Kidney glomerular epithelial cell (primary cell): ENCODE measurements around the gene LEFTY2.
A peak's percentile ranks its signal among the peaks of the same experiment; 100 is the strongest.
"Not testable (repeated sequence)": the region's sequence is repeated elsewhere in the genome, so short reads cannot be mapped to it uniquely, and the experiment has no call there.

Experiments
- DNase-seq: peaks from one replicate; lab custom pipeline; 2025; lab: John Stamatoyannopoulos, UW

Gene LEFTY2

GRCh38 chr1:225929462-225929861, 11.6 kb downstream of the LEFTY2 start:
- not testable (repeated sequence) for DNase-seq

DNA sequence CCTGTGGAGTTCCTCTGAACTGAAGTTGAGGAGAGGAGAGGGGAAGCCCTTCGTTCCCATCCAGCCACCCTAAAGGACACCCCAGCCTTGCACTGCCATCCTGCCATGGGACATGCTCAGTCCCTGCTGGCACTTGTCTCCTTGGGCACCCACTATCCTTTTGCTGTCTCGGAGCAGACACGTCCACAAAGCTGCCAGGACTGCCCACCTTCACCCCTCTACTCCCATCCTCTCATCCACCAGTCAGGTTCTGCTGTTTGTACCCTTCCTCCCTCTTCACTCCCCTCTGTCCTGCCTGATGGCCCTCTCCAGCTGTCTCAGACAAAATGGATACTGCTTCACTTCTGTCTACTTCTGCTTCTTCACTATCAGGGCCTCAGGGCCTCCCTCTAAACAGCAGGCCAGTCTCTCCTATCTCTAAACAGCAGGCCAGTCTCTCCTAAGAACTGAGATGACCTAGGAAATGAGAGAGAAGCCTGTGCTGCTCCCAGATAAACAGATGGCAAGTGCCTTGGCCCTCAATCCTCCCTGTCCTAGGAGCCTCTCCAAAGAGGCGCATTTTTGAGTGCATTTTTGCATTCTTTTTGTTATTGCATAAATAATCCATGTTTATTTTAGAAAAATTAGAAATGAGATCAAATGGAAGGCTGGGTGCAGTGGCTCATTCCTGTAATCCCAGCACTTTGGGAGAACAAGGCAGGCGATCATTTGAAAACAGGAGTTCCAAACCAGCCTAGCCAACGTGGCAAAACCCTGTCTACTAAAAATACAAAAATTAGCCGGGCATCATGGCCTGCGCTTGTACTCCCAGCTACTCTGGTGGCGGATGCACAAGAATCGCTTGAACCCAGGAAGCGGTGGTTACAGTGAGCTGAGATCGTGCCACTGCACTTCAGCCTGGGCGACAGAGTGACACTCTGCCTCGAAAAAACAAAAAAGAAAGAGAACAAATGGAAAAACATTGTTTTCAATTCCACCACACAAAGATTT, 12.5 kb downstream of the LEFTY2 start:
- DNase-seq = no peak

DNA sequence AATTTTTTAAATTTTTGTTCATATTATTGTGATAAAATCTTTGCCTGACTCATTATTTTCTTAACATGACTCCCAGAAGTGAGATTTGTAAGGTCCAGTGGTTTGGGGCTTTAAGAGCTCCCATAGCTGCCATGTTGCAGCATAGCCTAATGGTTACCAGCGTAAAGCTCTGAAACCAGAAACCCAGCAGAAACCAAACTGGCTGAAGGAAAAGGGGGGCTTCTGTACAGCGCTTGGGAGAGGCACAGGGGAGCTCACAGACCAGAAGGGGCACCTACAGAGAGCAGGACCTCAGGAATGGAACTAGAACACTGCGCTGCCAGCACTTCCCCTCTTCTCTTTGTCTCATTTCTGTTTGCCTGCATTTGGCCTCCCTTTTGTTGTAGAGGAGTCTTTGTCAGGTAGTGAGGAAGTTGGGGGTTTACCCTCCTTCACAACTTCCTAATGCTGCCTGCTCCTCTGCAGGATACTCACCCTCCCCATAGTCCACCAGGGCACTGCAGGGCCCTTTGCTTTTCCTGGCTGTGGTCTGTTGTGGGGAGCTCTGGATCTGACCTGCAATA, 14.4 kb downstream of the LEFTY2 start:
- DNase-seq = no peak

- DNase-seq = peak; percentile 85
Observed at GRCh38 chr1:225923692-225924555, 17.1 kb downstream of the LEFTY2 start, which contains the start of gene PYCR2. TSS of gene PYCR2 (minus strand) at chr1:225924250. CDS start at chr1:225924110, 140 bp downstream.

GRCh38 chr1:225923381-225923691, 17.7 kb downstream of the LEFTY2 start:
- DNase-seq = no peak

DNA sequence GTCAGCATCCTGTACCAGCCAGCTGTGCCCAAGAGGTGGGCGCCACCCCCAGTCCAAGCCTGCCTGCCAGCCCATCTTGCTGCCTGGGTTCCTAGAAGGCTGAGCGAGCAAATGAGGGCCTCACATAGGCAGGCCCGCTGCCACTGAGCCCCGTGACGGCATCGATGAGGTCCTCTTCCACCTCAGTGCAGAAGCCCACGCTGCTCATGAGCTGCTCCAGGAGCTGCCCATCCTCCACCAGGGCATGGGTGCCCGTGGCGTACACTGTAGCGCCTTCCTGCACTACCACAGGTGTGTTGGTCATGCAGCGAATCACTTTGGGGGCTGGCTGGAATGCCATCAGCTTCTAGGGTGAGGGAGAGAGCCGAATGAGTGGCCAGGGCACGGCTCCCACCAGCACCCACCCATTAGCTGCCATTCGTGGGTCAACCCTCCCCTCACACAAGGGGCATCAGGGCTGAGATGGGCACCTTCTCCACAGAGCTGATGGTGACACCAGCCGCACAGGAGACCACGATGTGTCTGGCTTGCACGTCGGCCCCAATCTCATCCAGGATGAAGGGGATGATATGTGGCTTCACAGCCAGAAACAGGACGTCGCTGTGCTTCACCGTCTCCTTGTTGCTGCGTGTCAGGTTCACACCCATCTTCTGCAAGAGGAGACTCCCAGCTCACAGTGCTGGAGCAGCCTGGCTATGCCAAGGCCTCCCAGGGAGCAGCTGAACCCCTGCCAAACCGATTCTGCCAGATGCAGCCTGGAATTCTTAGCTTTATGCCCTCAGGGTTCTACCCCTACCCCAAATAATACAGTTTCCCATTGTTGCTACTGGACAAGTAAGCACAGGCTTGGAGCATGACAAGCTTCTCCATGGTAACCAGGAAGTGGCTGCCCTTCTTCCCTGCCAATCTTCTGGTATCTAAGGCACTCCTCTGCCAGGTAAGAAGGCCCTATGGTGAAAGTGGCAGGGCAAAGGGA, 19.0 kb downstream of the LEFTY2 start:
- DNase-seq = no peak

DNA sequence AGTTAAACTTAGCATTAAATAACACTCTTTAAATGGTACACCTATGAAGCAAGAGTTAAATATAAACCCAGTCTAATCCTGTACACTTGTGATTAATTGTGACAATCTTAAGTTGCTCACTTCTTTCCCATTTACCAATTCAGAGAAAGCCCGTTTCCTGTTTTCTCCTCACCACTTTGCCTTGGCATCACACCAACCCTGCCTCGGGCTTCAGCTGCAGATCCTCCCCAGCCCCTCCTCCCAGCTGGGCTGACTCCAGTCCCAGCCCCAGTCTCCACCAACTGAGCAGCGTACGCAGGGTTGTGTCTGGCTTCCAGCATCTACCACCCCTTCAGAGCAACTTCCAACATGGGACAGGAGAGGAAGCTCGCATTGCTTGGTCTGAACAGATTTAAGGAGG, 21.1 kb downstream of the LEFTY2 start:
- peak; percentile 4 for DNase-seq

DNA sequence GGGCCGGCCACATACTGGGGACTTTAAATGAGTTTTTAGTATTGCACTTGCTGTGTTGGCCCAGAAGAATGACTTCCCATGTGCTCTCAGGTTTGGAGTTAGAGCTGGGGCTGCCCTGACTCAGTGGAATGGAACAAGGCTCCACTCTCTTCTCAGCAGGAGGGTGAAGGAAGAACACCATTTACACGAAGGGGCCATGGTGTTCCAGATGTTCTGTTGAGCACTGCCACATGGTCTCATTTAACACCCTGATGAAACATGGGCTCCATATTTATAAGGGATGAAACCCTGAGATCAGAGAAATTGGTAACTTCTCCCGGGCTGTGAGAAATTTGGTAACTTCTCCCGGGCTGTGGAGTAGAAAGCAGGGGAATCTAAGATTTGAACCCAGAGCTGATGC, 22.7 kb downstream of the LEFTY2 start:
- no peak for DNase-seq

DNA sequence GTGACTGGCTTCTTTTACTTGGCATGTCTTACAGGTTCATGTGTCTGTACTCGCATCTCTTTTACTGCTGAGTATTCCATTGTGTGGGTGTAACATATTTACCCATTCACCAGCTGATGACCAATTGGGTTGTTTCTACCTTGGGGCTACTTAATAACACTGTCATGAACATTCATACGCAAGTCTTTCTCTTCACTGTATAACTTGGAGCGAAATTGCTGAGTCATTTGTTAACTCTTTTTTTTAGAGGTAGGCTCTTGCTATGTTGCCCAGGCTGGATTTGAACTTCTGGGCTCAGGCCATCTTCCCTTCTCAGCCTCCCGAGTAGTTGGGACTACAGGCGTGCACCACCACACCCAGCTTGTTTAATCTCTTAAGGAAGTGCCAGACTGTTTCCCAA, 23.5 kb downstream of the LEFTY2 start:
- no peak for DNase-seq

DNA sequence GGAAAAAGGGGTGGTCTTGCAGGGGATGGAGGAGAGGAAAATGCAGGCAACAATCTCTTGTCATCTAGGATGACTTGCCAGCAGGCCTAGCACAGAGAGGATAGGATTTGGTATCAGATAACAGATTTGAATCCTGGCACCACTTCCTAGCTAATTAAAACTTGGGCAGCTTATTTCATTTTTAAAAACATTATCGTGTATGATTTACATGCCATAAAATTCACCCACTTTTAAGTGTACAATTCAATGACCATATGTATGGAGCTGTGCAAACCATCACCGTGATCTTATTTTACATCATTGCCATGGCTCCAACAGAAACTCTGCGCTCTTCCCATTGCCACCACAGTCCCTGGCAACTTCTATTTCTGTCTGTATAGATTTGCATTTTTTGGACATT, 23.9 kb downstream of the LEFTY2 start:
- DNase-seq = no peak

DNA sequence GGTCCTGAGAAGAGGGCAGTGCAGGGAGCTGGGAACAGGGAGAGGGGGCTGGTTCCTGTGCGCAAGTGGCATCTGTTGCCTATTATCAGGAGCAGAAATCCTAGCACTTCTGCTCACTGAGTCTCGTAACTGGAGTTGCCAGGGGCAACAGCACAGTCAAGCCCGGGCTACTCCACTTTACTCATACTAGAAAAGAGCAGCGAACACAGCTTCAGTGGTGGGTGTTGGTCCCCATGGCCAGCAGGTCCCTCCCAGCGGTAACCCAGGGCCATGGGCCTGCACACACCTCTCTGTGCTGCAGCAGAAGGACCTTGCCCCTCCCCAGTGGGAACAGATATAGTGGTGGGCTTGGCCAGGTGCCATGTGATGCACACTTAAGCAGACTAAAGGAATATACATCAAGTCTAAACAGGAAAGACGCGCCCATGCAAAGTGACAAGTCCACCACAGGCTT, 25.5 kb downstream of the LEFTY2 start:
- DNase-seq = no peak

GRCh38 chr1:225914947-225915346, 26.1 kb downstream of the LEFTY2 start:
- no peak for DNase-seq

GRCh38 chr1:225914391-225914790, 26.6 kb downstream of the LEFTY2 start:
- no peak for DNase-seq

DNA sequence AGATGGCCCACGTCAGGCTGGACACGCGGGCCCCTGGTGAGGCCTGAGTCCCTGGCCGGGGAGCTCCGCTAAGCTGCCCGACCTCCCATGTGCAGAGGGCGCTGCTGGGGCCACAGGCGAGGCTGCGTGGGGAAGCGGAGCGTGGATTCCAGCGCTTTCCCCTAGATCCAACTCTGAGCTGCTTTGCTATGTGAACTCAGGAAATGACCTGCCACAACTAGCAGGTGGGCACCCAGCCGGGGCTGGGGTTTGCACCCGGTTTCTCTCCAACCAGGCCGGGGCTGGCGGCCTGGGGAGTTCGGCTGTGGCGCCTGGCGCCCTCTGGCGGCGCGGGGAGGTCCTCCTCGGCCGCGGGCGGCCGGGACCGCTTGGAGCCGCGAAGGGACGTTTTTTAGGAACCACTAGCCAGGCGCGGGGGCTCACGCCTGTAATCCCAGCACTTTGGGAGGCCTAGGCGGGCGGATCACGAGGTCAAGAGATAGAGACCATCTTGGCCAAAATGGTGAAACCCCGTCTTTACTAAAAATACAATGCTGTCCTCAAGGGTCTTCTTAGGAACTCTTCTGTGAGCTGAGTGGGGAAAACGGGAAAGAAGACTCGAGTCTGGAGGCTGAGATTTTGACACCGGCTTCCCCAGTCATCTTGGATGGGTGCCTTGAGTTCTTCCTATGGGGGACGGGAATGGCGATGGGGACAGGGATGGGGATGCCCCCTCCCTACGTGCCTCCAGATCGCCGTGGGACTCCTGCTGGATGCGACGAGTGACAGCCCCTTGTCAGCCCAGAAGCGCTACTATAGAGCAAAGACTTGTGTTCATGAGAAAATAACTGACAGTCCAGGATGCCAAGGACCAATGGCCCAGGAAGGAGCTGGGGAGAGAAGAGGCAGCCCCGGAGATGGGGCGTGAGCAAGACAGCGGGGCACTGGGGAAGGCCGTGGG, 29.6 kb downstream of the LEFTY2 start:
- DNase-seq = peak; percentile 1

DNA sequence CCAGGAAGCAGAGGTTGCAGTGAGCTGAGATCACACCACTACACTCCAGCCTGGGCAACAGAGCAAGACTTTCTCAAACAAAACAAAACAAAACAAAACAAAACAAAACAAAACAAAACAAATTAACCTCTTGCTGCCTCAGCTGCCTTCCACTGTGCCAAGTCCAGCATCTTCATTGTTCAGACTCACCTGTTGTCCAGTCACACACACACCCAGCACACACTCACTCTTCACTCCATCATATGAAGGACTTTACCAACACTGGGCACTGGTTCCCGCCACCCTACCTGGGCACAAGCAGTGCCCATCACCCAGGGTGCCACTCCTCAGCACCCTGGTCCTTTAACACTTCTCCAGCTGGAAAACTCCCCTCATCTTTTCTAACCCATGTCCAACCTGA, 31.5 kb downstream of the LEFTY2 start:
- no peak for DNase-seq

- no peak for DNase-seq
Observed at GRCh38 chr1:225908773-225909172, 32.2 kb downstream of the LEFTY2 start.

GRCh38 chr1:225908013-225908640, 32.9 kb downstream of the LEFTY2 start:
- no peak for DNase-seq

DNA sequence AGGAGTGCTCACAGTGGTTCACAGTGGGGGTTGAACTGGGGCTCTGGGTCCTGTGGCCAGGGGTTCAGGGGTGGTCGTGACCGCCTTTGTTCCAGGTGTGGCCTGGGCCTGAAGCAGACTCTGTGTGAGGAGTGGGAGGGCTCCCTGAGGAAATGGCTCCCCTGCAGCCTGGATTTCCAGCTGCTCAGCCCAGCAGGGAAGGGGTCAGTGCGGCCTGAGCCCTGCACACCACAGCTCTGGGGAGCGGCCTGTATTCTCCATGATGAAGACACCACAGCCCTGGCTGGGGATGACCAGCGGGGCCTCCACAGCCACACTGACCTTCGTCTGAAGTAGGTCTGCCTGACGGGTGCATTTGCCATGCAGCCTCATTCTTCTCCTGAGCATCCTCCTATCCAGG, 33.7 kb downstream of the LEFTY2 start:
- DNase-seq = no peak

- DNase-seq = no peak
Observed at GRCh38 chr1:225906467-225906866, 34.6 kb downstream of the LEFTY2 start.

DNA sequence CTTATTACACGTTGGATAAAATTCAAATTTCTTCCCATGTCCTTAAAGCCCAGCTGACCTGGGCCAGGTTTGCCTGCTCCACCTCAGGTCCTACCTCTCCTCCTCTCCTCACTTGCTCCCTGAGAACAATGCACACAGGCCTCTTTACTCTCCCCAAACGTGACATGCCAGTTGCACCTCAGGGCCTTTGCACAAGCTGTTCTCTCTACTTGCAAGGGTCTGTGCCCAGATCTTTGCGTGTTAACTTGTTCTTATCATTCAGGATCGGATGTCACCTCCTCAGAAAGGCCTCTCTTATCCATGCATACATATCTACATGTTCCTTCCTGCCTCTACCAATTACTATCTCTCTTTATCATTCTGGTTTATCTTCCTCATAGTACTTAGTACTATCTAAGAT, 37.4 kb downstream of the LEFTY2 start:
- no peak for DNase-seq
